Uterus (tissue), 4 donors: ENCODE results near the gene CALM3. TPM values are rescaled to one million over a fixed set of nuclear protein-coding genes. Genes with fewer than 3 reads are reported as not detected.

ENCODE experiments used
- DNase-seq, 2 donors: peaks; one replicate each; pipeline ENCODE4 v3.0.0-alpha.2; 2019 to 2020
- H3K27ac ChIP-seq, 2 donors: fragments of 200-600 bp; sonication (generic); 1 replicate in 1 of 2; 2 replicates in 1 of 2; pipeline ENCODE4 v1.5.1; 2016 to 2018
- H3K27me3 ChIP-seq, 2 donors: fragments of 200-600 bp; sonication (generic); one replicate each; pipeline ENCODE4 v1.5.1; 2018 to 2019; ENCODE audit warnings: control low read depth in 1 of 2
- H3K36me3 ChIP-seq, 2 donors: fragments of 200-600 bp; sonication (generic); one replicate each; pipeline ENCODE4 v1.5.1; 2019; ENCODE audit warnings: control low read depth in 1 of 2
- H3K4me1 ChIP-seq, 2 donors: fragments of 200-600 bp; sonication (generic); one replicate each; pipeline ENCODE4 v1.5.1; 2018 to 2019; ENCODE audit warnings: control low read depth in 1 of 2
- H3K4me3 ChIP-seq, 2 donors: fragments of 200-600 bp; sonication (generic); 1 replicate in 1 of 2; 2 replicates in 1 of 2; pipeline ENCODE4 v1.5.1; 2018 to 2019; ENCODE audit warnings: mild to moderate bottlenecking in 1 of 2
- H3K9me3 ChIP-seq, 2 donors: fragments of 200-600 bp; sonication (generic); one replicate each; pipeline ENCODE4 v1.5.1; 2019; ENCODE audit warnings: control low read depth in 1 of 2
- CTCF ChIP-seq, 4 experiments: fragments of 200-600 bp in 2 of 4; fragments of 450-650 bp in 2 of 4; sonication (generic) in 2 of 4; IDR thresholded peaks; one replicate each; pipeline ENCODE4 v1.5.1; 2016 to 2019; ENCODE audit warnings: antibody characterized with exemption in 4 of 4, mild to moderate bottlenecking in 2 of 4, moderate library complexity in 1 of 4
- POLR2A ChIP-seq, 2 donors: fragments of 450-650 bp; IDR thresholded peaks; one replicate each; pipeline ENCODE4 v1.6.1; 2016; ENCODE audit warnings: antibody characterized with exemption in 2 of 2, mild to moderate bottlenecking in 1 of 2, moderate library complexity in 1 of 2
- intact Hi-C: fragments of 100-400 bp; cut with DNase I; formaldehyde crosslinking; loops from one replicate; pipeline ENCODE4 v1.15.1; 2023; ENCODE audit warnings: low total_unique reads
- total RNA-seq, 4 donors: library from RNA; depleted of rRNA in 3 of 4; stranded (reverse); fragments of >200 nt in 3 of 4; gene quantifications; one replicate each; pipeline versions ENCODE4 v1.1.0 to v1.2.4, GENCODE V29; 2014 to 2023
- donor health status: DM: yes; HTN: yes; CAD: no.

CALM3 gene
- total RNA-seq, 4 donors from 2014 or later, result 83.8 to 225 (median 157) TPM

- H3K4me1 ChIP-seq, result peaks cover 0 to 7% of the 10 kb centered on the region in 2 donors
- DNase-seq, result no peak
- intact Hi-C loops, result no loop called here
- no peak overlapping the region for H3K4me3 ChIP-seq
- no peaks in the 10 kb centered on the region for H3K36me3 ChIP-seq
- H3K27me3 ChIP-seq, result no peaks in the 10 kb centered on the region
- peak overlapping the region in 1 of 2 donors; percentile 20 for H3K27ac ChIP-seq
- TF ChIP-seq POLR2A (IDR thresholded peaks at IDR 0.05), result no peak
- no peak for TF ChIP-seq CTCF (IDR thresholded peaks at IDR 0.05)
- no peaks in the 10 kb centered on the region for H3K9me3 ChIP-seq
Measured at GRCh38 chr19:46607448-46607841, 6.3 kb downstream of the CALM3 start.

- no peaks in the 10 kb centered on the region for H3K27me3 ChIP-seq
- DNase-seq, result no peak
- no peak for TF ChIP-seq POLR2A (IDR thresholded peaks at IDR 0.05)
- TF ChIP-seq CTCF (IDR thresholded peaks at IDR 0.05), result no peak
- no peak overlapping the region for H3K27ac ChIP-seq
- no peaks in the 10 kb centered on the region for H3K4me1 ChIP-seq
- H3K4me3 ChIP-seq, result no peak overlapping the region
- intact Hi-C loops, result no loop called here
- H3K36me3 ChIP-seq, result no peaks in the 10 kb centered on the region
- H3K9me3 ChIP-seq, result no peaks in the 10 kb centered on the region
Measured at GRCh38 chr19:46608178-46608577, 7.0 kb downstream of the CALM3 start.

- no peaks in the 10 kb centered on the region for H3K9me3 ChIP-seq
- H3K27ac ChIP-seq, result no peak overlapping the region
- TF ChIP-seq CTCF (IDR thresholded peaks at IDR 0.05) (no peak), POLR2A (IDR thresholded peaks at IDR 0.05) (no peak)
- no peaks in the 10 kb centered on the region for H3K4me1 ChIP-seq
- no peak overlapping the region for H3K4me3 ChIP-seq
- H3K27me3 ChIP-seq, result no peaks in the 10 kb centered on the region
- DNase-seq, result no peak
- H3K36me3 ChIP-seq, result no peaks in the 10 kb centered on the region
- intact Hi-C loops, result no loop called here
Measured at GRCh38 chr19:46608581-46609345, 7.6 kb downstream of the CALM3 start.

GRCh38 chr19:46609511-46610412, 8.6 kb downstream of the CALM3 start:
- Histone ChIP-seq H3K9me3 (no peaks in the 10 kb centered on the region), H3K27me3 (no peaks in the 10 kb centered on the region), H3K36me3 (no peaks in the 10 kb centered on the region), H3K4me1 (no peaks in the 10 kb centered on the region), H3K27ac (no peak overlapping the region), H3K4me3 (no peak overlapping the region)
- intact Hi-C loops, result no loop called here
- TF ChIP-seq POLR2A (IDR thresholded peaks at IDR 0.05) (no peak), CTCF (IDR thresholded peaks at IDR 0.05) (no peak)
- DNase-seq, result no peak

- H3K4me3 ChIP-seq, result no peak overlapping the region
- DNase-seq, result no peak
- no peaks in the 10 kb centered on the region for H3K27me3 ChIP-seq
- no peak for TF ChIP-seq POLR2A (IDR thresholded peaks at IDR 0.05)
- TF ChIP-seq CTCF (IDR thresholded peaks at IDR 0.05), result no peak
- intact Hi-C loops, result no loop called here
- no peaks in the 10 kb centered on the region for H3K9me3 ChIP-seq
- H3K27ac ChIP-seq, result no peak overlapping the region
- H3K36me3 ChIP-seq, result no peaks in the 10 kb centered on the region
- H3K4me1 ChIP-seq, result no peaks in the 10 kb centered on the region
Measured at GRCh38 chr19:46610413-46610775, 9.3 kb downstream of the CALM3 start.
